CD4-positive, CD25-positive, alpha-beta regulatory T cell (primary cell): ENCODE data around the gene RPS25. TPM values are rescaled to one million over a fixed set of nuclear protein-coding genes. Genes with fewer than 3 reads are reported as not detected.
"Not testable (repeated sequence)": the region's sequence is repeated elsewhere in the genome, so short reads cannot be mapped to it uniquely, and the experiment has no call there.

ENCODE experiments used
- ATAC-seq, 2 donors: fragments of 150-1000 bp; cut with Tn5 transposase; one replicate each; pipeline ENCODE4 v1.10.0; 2021; ENCODE audit warnings: low read depth in 2 of 2, moderate number of reproducible peaks in 2 of 2, moderate library complexity in 1 of 2
- DNase-seq, 3 donors: peaks; one replicate each; pipeline versions ENCODE4 v3.0.0 to v3.0.0-alpha.2; 2012 to 2022; ENCODE audit warnings: mixed read lengths in 1 of 3
- H3K27ac ChIP-seq: one replicate; pipeline ENCODE4 v1.7.0; 2013; ENCODE audit warnings: mild to moderate bottlenecking, low read length; ENCODE audit not compliant: insufficient read depth, poor library complexity, severe bottlenecking
- H3K27me3 ChIP-seq: one replicate; pipeline ENCODE4 v1.7.0; 2013; ENCODE audit warnings: low read length; ENCODE audit not compliant: control insufficient read depth, insufficient read depth
- H3K36me3 ChIP-seq: one replicate; pipeline ENCODE4 v1.7.0; 2013; ENCODE audit warnings: mild to moderate bottlenecking, low read length, moderate library complexity; ENCODE audit not compliant: control insufficient read depth, insufficient read depth
- H3K4me1 ChIP-seq: 2 replicates; pipeline ENCODE4 v1.7.0; 2013; ENCODE audit warnings: mild to moderate bottlenecking, low read length; ENCODE audit not compliant: insufficient read depth, control insufficient read depth, poor library complexity, severe bottlenecking
- H3K4me3 ChIP-seq: one replicate; pipeline ENCODE4 v1.7.0; 2013; ENCODE audit warnings: low read depth, mild to moderate bottlenecking, low read length, moderate library complexity
- H3K9me3 ChIP-seq, 2 experiments: 1 replicate in 1 of 2; 2 replicates in 1 of 2; pipeline ENCODE4 v1.7.0; 2013; ENCODE audit warnings: low read length in 2 of 2, mild to moderate bottlenecking in 1 of 2, moderate library complexity in 1 of 2; ENCODE audit not compliant: control insufficient read depth in 2 of 2
- H3K27ac Mint-ChIP-seq, 3 donors: one replicate each; pipeline ENCODE4 v1.8.0; 2020 to 2022; ENCODE audit warnings: mild to moderate bottlenecking in 3 of 3, mixed read lengths in 3 of 3, moderate library complexity in 2 of 3
- H3K27me3 Mint-ChIP-seq: one replicate; pipeline ENCODE4 v1.8.0; 2022; ENCODE audit warnings: mild to moderate bottlenecking, mixed read lengths
- H3K36me3 Mint-ChIP-seq: one replicate; pipeline ENCODE4 v1.8.0; 2020; ENCODE audit warnings: mixed read lengths
- H3K4me1 Mint-ChIP-seq, 4 donors: one replicate each; pipeline ENCODE4 v1.8.0; 2020 to 2022; ENCODE audit warnings: mixed read lengths in 4 of 4, mild to moderate bottlenecking in 1 of 4
- H3K4me3 Mint-ChIP-seq, 4 donors: one replicate each; pipeline ENCODE4 v1.8.0; 2020 to 2022; ENCODE audit warnings: mild to moderate bottlenecking in 4 of 4, mixed read lengths in 4 of 4, moderate library complexity in 3 of 4
- H3K9me3 Mint-ChIP-seq, 7 donors: one replicate each; pipeline ENCODE4 v1.8.0; 2020 to 2022; ENCODE audit warnings: mixed read lengths in 7 of 7, mild to moderate bottlenecking in 3 of 7, moderate library complexity in 2 of 7
- polyA plus RNA-seq, 4 donors: library from polyadenylated mRNA; unstranded; fragments of 300-500 nt; fragmentation: Illumina TruSeq; gene quantifications; one replicate each; pipeline ENCODE4 v1.2.3, GENCODE V29; 2021
- total RNA-seq: library from RNA; stranded (reverse); gene quantifications from one replicate; pipeline ENCODE4 v1.2.3, GENCODE V29; 2022

Gene RPS25
- total RNA-seq (1,801 TPM), polyA plus RNA-seq (1,000 to 10,000 TPM; 3,291 to 5,953 (median 5,138) TPM)

- Histone ChIP-seq H3K27ac (peak within 1 kb of the TSS; percentile 94), H3K27me3 (no peaks in the 10 kb centered on the region), H3K36me3 (peaks cover 57% of the 10 kb centered on the region), H3K9me3 (no peaks in the 10 kb centered on the region), H3K4me3 (peak within 1 kb of the TSS; percentile 97), H3K4me1 (peaks cover 48% of the 10 kb centered on the region)
- Mint-ChIP-seq H3K27me3 (peaks cover 4% of the 10 kb centered on the region), H3K36me3 (peaks cover 37% of the 10 kb centered on the region), H3K4me3 (peak within 1 kb of the TSS; percentile 98 to 100 (median 100)), H3K4me1 (peaks cover 12 to 74% (median 39%) of the 10 kb centered on the region in 4 donors), H3K27ac (peak within 1 kb of the TSS; percentile 99 to 100 (median 100)), H3K9me3 (peaks cover 0 to 1% (median 0%) of the 10 kb centered on the region in 7 donors)
- ATAC-seq (peak; percentile 88 to 91), DNase-seq (peak; percentile 94 to 98 (median 97))
Measured at GRCh38 chr11:119018074-119018938, at the start of gene RPS25, which contains the start of gene TRAPPC4. RPS25 (minus strand) TSS chr11:119018343; CDS start chr11:119018284, 59 bp downstream. TRAPPC4 (plus strand) TSS chr11:119018766; CDS start chr11:119018796, 30 bp downstream.

DNA sequence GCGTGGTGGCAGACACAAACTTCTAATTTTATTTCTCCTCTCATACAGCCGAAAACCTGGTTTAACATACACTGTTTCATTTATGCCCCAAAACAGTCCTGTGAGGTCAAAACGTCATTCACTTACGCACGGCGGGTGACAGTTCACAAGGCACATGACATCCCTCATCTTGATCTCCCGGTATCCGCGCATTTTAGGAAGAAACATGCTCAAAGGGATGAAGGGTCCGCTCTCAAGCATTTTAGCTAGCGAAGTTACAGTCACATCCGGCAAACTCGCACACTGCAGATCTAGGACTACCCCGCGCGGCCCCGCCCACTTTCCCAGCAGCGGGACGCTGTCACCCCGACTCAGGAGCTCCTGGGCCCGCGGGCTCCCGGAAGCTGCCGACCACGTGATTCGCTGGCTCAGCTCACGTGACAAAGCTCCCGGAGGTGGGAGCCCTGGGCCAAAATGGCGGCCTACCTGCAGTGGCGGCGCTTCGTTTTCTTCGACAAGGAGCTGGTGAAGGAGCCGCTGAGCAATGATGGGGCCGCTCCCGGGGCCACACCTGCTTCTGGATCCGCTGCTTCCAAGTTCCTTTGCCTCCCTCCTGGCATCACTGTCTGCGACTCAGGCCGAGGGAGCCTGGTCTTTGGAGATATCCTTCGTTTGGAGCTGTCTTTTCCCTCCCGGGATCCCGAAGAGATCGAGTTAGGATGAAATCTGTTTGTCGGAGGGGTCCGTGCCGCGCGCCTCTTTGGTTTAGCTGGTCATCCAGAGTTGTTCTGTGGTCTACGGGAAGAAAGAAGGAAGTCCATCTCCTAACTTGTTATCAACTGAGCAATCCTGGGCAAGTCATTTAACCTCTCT is 49.5 kb upstream of the RPS25 start, which contains the start of gene VPS11:
Gene VPS11 (plus strand): TSS at position 448 of the 852 bp plus-strand sequence. CDS start 6 bp downstream, at position 454.
- H3K27me3 ChIP-seq: no peaks in the 10 kb centered on the region
- DNase-seq (peak; percentile 96 to 99 (median 99)), ATAC-seq (peak; percentile 96 to 99)
- H3K9me3 ChIP-seq: no peaks in the 10 kb centered on the region
- Mint-ChIP-seq H3K4me1 (peaks cover 12 to 53% (median 32%) of the 10 kb centered on the region in 4 donors), H3K9me3 (no peaks in the 10 kb centered on the region), H3K27me3 (no peaks in the 10 kb centered on the region), H3K4me3 (peak within 1 kb of the TSS; percentile 88 to 95 (median 94)), H3K36me3 (peaks cover 25% of the 10 kb centered on the region), H3K27ac (peak within 1 kb of the TSS; percentile 97 to 99 (median 98))
- H3K4me3 ChIP-seq: peak within 1 kb of the TSS; percentile 98
- H3K36me3 ChIP-seq: peaks cover 18% of the 10 kb centered on the region
- peak within 1 kb of the TSS; percentile 95 for H3K27ac ChIP-seq
- peaks cover 37% of the 10 kb centered on the region for H3K4me1 ChIP-seq

GRCh38 chr11:119065369-119065768 is 47.2 kb upstream of the RPS25 start:
- no peak overlapping the region for H3K4me3 ChIP-seq
- peaks cover 4% of the 10 kb centered on the region for H3K36me3 ChIP-seq
- H3K9me3 Mint-ChIP-seq: no peaks in the 10 kb centered on the region
- no peaks in the 10 kb centered on the region for H3K9me3 ChIP-seq
- H3K36me3 Mint-ChIP-seq: peaks cover 11% of the 10 kb centered on the region
- peak in 2 of 3 donors; percentile 56 to 77 for DNase-seq
- H3K27ac Mint-ChIP-seq: peak overlapping the region in 2 of 3 donors; percentile 73 to 88
- H3K27ac ChIP-seq: peak overlapping the region; percentile 27
- H3K27me3 Mint-ChIP-seq: no peaks in the 10 kb centered on the region
- ATAC-seq: no peak
- peaks cover 37% of the 10 kb centered on the region for H3K4me1 ChIP-seq
- H3K27me3 ChIP-seq: no peaks in the 10 kb centered on the region
- peaks cover 12 to 52% (median 28%) of the 10 kb centered on the region in 4 donors for H3K4me1 Mint-ChIP-seq
- H3K4me3 Mint-ChIP-seq: peak overlapping the region; percentile 44 to 86 (median 74)

GRCh38 chr11:119062779-119063178 is 44.6 kb upstream of the RPS25 start:
- Mint-ChIP-seq H3K27me3 (no peaks in the 10 kb centered on the region), H3K36me3 (peaks cover 5% of the 10 kb centered on the region), H3K4me3 (peak overlapping the region in 1 of 4 donors; percentile 3), H3K27ac (no peak overlapping the region), H3K4me1 (peaks cover 12 to 39% (median 24%) of the 10 kb centered on the region in 4 donors), H3K9me3 (no peaks in the 10 kb centered on the region)
- Histone ChIP-seq H3K27me3 (no peaks in the 10 kb centered on the region), H3K4me1 (peaks cover 25% of the 10 kb centered on the region), H3K36me3 (no peaks in the 10 kb centered on the region), H3K4me3 (no peak overlapping the region), H3K27ac (no peak overlapping the region), H3K9me3 (no peaks in the 10 kb centered on the region)
- ATAC-seq: no peak
- DNase-seq: no peak

GRCh38 chr11:119061256-119061655 is 43.1 kb upstream of the RPS25 start:
- no peak overlapping the region for H3K4me3 ChIP-seq
- Mint-ChIP-seq H3K27ac (peak overlapping the region in 1 of 3 donors; percentile 9), H3K9me3 (no peaks in the 10 kb centered on the region)

GRCh38 chr11:119059128-119059527 is 41.0 kb upstream of the RPS25 start:
- H3K27ac Mint-ChIP-seq, DNase-seq, H3K4me3 Mint-ChIP-seq: not testable (repeated sequence)

More at GRCh38 chr11:119061256-119061655, 43.1 kb upstream of the RPS25 start:
- H3K4me3 Mint-ChIP-seq: peak overlapping the region in 1 of 4 donors; percentile 32
- Histone ChIP-seq H3K36me3 (no peaks in the 10 kb centered on the region), H3K27ac (no peak overlapping the region), H3K4me1 (peaks cover 18% of the 10 kb centered on the region), H3K9me3 (no peaks in the 10 kb centered on the region), H3K27me3 (no peaks in the 10 kb centered on the region)
- no peak for ATAC-seq
- H3K27me3 Mint-ChIP-seq: no peaks in the 10 kb centered on the region
- peaks cover 5% of the 10 kb centered on the region for H3K36me3 Mint-ChIP-seq
- H3K4me1 Mint-ChIP-seq: peaks cover 7 to 34% (median 24%) of the 10 kb centered on the region in 4 donors
- no peak for DNase-seq

More at GRCh38 chr11:119059128-119059527, 41.0 kb upstream of the RPS25 start:
- peaks cover 18% of the 10 kb centered on the region for H3K4me1 ChIP-seq
- not testable (repeated sequence) for H3K9me3 Mint-ChIP-seq, H3K27me3 Mint-ChIP-seq, H3K4me3 ChIP-seq, H3K9me3 ChIP-seq, H3K27me3 ChIP-seq, ATAC-seq, H3K27ac ChIP-seq
- Mint-ChIP-seq H3K4me1 (peaks cover 6 to 36% (median 22%) of the 10 kb centered on the region in 4 donors), H3K36me3 (peaks cover 10% of the 10 kb centered on the region)
- H3K36me3 ChIP-seq: peaks cover 11% of the 10 kb centered on the region
